Astrocyte of the cerebellum (primary cell): ENCODE results near the gene SCUBE3.

Source experiments
- DNase-seq: peaks from one replicate; pipeline ENCODE4 v3.0.0-alpha.2; 2011; ENCODE audit warnings: low read depth
- H3K4me3 ChIP-seq: 2 replicates; pipeline ENCODE4 v1.5.1; 2011; ENCODE audit warnings: mild to moderate bottlenecking, low read depth, low read length, moderate library complexity
- CTCF ChIP-seq: IDR thresholded peaks from 2 replicates; pipeline ENCODE4 v1.5.1; 2012; ENCODE audit warnings: low read length, low read depth, moderate library complexity, mild to moderate bottlenecking; ENCODE audit errors: missing control alignments
- in situ Hi-C: cut with HindIII; loops from 2 replicates; pipeline ENCODE4 v1.10.0; 2017; ENCODE audit warnings: low sequenced_read_pairs

The SCUBE3 gene

GRCh38 chr6:35184580-35185301, 29.0 kb upstream of the SCUBE3 start:
- H3K4me3 ChIP-seq, result no peak overlapping the region
- no peak for DNase-seq
- no peak for TF ChIP-seq CTCF
- in situ Hi-C loops, result no loop called here

DNA sequence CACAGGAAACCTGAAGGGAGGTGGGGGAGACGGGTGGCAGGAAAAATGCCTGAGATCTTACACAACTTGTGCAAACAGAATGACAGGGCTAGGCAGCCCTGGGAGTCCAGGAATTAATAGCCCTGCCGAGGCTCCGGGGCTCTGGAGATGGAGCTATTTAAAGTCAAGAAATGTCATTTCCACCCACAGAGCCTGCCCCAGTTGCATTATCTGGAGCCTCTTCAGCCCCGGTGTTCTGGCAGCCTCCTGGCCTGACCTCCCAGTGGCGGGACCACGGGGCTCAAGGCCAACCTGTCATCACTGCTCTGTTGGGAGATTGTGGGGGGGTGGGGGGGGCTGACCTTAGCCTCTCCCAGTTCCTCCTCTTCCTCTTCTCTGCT, 28.5 kb upstream of the SCUBE3 start:
- no peak for TF ChIP-seq CTCF
- DNase-seq, result no peak
- in situ Hi-C loops, result no loop called here
- no peak overlapping the region for H3K4me3 ChIP-seq

GRCh38 chr6:35185971-35186370, 27.8 kb upstream of the SCUBE3 start:
- no peak overlapping the region for H3K4me3 ChIP-seq
- in situ Hi-C loops, result no loop called here
- no peak for DNase-seq
- TF ChIP-seq CTCF, result no peak

DNA sequence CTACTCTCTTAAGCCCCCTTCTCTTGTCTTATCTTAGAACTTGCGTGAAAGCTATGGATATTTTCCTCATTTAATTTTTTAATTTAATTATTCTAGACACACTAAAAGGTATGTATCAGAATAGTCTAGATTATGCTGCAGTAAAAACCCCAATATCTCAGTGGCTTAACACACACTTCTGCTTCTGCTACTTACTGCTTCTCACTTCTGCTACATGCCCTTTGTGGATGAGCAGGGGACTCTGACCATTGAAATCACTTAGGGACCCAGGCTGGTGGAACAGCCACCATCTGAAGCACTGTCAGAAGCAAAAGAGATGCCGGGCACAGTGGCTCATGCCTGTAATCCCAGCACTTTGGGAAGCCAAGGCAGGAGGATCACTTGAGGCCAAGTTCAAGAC, 27.2 kb upstream of the SCUBE3 start:
- DNase-seq, result no peak
- H3K4me3 ChIP-seq, result no peak overlapping the region
- no peak for TF ChIP-seq CTCF
- in situ Hi-C loops, result no loop called here

DNA sequence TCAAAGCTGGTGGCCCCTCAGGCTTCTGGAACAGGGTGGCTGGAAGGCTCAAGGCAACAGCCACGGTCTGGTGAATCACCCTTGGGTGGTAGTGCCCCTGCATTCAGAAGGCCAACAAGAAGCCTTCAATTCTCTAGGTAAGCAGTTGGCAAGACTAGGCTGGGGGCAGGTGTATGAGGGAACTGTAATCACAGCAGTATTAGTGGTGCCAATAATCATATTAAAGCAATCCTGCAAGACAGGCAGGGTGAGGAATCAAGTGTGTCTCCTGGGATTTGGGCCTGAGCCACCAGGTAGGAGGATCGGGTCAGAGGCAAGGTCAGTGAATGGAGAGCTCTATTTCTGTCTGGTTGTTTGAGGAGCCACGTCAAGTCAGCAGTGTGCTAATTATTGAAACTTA, 24.9 kb upstream of the SCUBE3 start:
- no peak for DNase-seq
- no peak overlapping the region for H3K4me3 ChIP-seq
- no peak for TF ChIP-seq CTCF
- in situ Hi-C loops, result no loop called here

GRCh38 chr6:35190306-35190705, 23.4 kb upstream of the SCUBE3 start:
- DNase-seq, result no peak
- TF ChIP-seq CTCF, result no peak
- in situ Hi-C loops, result loop anchor here (10.0 kb wide), 1 partner anchor 46 kb away; the partner anchor contains the start of gene TCP11
- no peak overlapping the region for H3K4me3 ChIP-seq
